Measurements from ENCODE around the gene PTPRZ1.

- TF ChIP-seq EGR1 (IDR thresholded peaks at IDR 0.05) (no peak), EP300 (IDR thresholded peaks at IDR 0.05; ENCODE audit: borderline replicate concordance) (no peak)
- TF ChIP-seq, protein P1, sequence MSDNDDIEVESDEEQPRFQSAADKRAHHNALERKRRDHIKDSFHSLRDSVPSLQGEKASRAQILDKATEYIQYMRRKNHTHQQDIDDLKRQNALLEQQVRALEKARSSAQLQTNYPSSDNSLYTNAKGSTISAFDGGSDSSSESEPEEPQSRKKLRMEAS (IDR thresholded peaks at IDR 0.05) = no peak
- TF ChIP-seq, protein P2, sequence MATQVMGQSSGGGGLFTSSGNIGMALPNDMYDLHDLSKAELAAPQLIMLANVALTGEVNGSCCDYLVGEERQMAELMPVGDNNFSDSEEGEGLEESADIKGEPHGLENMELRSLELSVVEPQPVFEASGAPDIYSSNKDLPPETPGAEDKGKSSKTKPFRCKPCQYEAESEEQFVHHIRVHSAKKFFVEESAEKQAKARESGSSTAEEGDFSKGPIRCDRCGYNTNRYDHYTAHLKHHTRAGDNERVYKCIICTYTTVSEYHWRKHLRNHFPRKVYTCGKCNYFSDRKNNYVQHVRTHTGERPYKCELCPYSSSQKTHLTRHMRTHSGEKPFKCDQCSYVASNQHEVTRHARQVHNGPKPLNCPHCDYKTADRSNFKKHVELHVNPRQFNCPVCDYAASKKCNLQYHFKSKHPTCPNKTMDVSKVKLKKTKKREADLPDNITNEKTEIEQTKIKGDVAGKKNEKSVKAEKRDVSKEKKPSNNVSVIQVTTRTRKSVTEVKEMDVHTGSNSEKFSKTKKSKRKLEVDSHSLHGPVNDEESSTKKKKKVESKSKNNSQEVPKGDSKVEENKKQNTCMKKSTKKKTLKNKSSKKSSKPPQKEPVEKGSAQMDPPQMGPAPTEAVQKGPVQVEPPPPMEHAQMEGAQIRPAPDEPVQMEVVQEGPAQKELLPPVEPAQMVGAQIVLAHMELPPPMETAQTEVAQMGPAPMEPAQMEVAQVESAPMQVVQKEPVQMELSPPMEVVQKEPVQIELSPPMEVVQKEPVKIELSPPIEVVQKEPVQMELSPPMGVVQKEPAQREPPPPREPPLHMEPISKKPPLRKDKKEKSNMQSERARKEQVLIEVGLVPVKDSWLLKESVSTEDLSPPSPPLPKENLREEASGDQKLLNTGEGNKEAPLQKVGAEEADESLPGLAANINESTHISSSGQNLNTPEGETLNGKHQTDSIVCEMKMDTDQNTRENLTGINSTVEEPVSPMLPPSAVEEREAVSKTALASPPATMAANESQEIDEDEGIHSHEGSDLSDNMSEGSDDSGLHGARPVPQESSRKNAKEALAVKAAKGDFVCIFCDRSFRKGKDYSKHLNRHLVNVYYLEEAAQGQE (IDR thresholded peaks at IDR 0.05; ENCODE audit: low read depth) = no peak
Measured at GRCh38 chr7:121887634-121888033, 14.7 kb downstream of the PTPRZ1 start.
